HepG2 (cell line): ENCODE measurements around the gene STX5.

ENCODE experiments used
- PHF20 ChIP-seq: sonication (generic); formaldehyde crosslinking; IDR thresholded peaks from 2 replicates; pipeline ENCODE4 v1.5.0; 2020; ENCODE audit warnings: mild to moderate bottlenecking, missing genetic modification reagents
- TAF1 ChIP-seq: sonication (generic); formaldehyde crosslinking; IDR thresholded peaks from 2 replicates; pipeline ENCODE4 v1.4.0; 2020; ENCODE audit warnings: missing genetic modification reagents
- ZNF12 ChIP-seq: sonication (generic); formaldehyde crosslinking; IDR thresholded peaks from 2 replicates; pipeline ENCODE4 v1.5.0; 2020; ENCODE audit warnings: missing genetic modification reagents
- ZNF121 ChIP-seq: sonication (generic); formaldehyde crosslinking; IDR thresholded peaks from 2 replicates; pipeline ENCODE4 v1.5.0; 2020; ENCODE audit warnings: mild to moderate bottlenecking, missing genetic modification reagents
- ZNF841 ChIP-seq: sonication (generic); formaldehyde crosslinking; IDR thresholded peaks from 2 replicates; pipeline ENCODE4 v1.8.1; 2023; ENCODE audit warnings: missing genetic modification reagents, borderline replicate concordance
- TF ChIP-seq, protein P1 (sequence below): sonication (generic); formaldehyde crosslinking; IDR thresholded peaks from 2 replicates; pipeline ENCODE4 v1.4.0; 2020; ENCODE audit warnings: mild to moderate bottlenecking, missing genetic modification reagents

DNA sequence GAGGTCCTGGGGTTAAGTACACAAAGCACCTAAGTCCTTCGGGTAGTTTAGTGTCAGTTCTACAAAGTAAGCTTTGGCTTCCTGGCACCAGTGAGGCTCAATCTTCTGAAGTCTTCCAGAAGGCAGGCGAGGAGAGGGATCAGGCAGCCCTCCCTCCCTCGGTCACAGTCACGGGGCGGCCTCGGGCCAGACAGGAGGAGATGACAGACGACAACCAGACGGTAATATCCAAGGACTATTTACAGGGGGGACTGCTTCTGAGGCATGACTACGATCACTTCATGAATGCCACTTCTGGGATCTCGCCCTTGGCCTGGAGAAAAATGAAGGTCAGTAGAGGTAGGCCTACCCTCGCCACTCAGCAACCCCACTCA is 39.7 kb downstream of the STX5 start:
- TF ChIP-seq ZNF12 (CRISPR knock-in tag) (no peak), TAF1 (CRISPR knock-in tag) (no peak), ZNF841 (no peak), PHF20 (CRISPR knock-in tag) (no peak), ZNF121 (CRISPR knock-in tag) (no peak)
- TF ChIP-seq, protein P1, sequence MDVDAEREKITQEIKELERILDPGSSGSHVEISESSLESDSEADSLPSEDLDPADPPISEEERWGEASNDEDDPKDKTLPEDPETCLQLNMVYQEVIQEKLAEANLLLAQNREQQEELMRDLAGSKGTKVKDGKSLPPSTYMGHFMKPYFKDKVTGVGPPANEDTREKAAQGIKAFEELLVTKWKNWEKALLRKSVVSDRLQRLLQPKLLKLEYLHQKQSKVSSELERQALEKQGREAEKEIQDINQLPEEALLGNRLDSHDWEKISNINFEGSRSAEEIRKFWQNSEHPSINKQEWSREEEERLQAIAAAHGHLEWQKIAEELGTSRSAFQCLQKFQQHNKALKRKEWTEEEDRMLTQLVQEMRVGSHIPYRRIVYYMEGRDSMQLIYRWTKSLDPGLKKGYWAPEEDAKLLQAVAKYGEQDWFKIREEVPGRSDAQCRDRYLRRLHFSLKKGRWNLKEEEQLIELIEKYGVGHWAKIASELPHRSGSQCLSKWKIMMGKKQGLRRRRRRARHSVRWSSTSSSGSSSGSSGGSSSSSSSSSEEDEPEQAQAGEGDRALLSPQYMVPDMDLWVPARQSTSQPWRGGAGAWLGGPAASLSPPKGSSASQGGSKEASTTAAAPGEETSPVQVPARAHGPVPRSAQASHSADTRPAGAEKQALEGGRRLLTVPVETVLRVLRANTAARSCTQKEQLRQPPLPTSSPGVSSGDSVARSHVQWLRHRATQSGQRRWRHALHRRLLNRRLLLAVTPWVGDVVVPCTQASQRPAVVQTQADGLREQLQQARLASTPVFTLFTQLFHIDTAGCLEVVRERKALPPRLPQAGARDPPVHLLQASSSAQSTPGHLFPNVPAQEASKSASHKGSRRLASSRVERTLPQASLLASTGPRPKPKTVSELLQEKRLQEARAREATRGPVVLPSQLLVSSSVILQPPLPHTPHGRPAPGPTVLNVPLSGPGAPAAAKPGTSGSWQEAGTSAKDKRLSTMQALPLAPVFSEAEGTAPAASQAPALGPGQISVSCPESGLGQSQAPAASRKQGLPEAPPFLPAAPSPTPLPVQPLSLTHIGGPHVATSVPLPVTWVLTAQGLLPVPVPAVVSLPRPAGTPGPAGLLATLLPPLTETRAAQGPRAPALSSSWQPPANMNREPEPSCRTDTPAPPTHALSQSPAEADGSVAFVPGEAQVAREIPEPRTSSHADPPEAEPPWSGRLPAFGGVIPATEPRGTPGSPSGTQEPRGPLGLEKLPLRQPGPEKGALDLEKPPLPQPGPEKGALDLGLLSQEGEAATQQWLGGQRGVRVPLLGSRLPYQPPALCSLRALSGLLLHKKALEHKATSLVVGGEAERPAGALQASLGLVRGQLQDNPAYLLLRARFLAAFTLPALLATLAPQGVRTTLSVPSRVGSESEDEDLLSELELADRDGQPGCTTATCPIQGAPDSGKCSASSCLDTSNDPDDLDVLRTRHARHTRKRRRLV (CRISPR knock-in tag): no peak
